NCI-H1436 treated with DMSO at 0.1 percent for 48 hours (cell line): ENCODE data around the gene JAKMIP3.

Experiments
- DNase-seq: peaks from one replicate; lab custom pipeline; 2025; lab: John Stamatoyannopoulos, UW

Gene JAKMIP3

DNA sequence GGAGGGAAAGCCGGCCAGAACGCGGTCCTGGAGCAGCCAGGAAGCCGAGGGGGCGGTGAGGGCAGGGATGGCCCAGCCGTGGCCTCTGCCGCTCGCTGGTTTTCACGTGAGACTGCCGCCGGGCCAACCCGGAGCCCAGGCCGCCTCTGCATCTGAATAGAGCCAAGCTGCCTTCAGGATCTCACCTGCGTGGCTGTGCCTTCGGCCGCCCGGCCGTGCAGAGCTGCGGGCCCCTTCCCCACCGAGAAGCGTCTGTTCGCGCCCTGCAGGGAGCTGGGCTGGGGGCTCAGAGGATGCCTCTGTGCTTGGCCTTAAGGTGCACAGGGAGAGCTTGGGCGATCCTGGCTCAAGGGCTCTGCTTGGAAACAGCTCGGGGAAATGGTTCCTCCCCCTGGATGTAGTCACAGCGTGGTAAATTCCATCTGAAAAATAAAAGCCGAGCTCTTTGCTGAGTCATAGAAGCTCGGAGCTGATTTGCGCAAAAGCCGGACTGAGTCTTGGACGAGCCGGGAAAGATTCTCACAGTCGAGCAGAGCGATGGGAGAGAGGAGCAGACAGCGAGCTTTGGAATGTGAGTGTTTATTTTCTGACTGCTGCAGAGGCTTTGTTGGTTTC is at the start of gene JAKMIP3:
Gene JAKMIP3 (plus strand): TSS at position 456 of the 615 bp plus-strand sequence. CDS start 38,863 bp downstream, outside the sequence.
- DNase-seq = no peak

DNA sequence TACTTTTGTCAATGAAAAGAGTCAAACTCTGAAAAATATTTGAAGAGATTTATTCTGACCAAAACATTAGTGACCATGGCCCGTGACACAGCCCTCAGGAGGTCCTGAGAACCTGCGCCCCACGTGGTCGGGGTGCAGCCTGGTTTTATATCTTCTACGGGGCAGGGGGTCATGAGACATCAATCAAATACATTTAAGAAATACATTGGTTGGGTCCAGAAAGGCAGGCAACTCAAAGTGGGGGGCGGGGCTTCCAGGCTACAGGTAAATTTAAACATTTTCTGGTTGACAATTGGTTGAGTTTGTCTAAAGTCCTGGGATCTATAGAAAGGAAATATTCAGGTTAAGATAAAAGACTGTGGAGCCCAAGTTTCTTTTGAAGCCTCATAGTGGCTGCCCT is 49.2 kb upstream of the JAKMIP3 start:
- DNase-seq = no peak

DNA sequence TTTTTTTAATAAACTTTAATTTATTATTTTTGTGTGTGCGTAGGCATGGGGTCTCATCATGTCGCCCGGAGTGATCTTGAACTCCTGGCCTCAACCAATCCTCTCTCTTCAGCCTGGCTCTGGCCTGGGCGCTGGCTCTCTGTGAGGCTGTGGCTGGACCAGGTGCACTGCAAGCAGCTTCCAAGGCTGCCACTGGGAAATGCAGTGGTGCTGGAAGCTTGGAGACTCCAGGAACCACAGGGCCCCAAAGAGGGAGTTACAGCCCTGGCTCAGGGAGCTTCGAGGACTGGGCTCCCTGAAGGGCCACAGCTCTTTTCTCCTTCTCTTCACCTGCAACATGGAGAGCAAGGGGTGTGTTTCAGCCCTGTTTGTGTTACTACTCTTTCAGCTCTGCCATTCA is 47.3 kb upstream of the JAKMIP3 start:
- DNase-seq = no peak

DNA sequence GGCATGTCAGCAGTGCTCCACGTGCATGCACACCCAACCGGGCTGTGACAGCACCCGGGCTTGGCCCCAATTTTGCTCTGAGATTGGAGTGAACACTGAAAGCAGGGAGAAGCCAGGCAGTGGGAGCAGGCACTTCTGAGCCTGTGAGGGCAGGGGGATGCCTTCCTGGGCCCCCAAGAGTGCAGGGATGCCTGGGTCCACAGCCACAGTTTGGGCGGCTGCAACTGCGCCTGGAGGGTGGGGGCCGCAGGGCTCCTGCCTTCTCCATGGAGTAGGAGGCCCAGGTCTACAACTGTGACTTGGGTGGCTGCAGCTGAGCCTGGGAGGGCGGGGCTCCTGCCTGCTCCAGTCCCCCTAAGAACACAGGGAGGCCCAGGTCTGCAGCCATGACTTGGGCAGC is 46.4 kb upstream of the JAKMIP3 start:
- no peak for DNase-seq

DNA sequence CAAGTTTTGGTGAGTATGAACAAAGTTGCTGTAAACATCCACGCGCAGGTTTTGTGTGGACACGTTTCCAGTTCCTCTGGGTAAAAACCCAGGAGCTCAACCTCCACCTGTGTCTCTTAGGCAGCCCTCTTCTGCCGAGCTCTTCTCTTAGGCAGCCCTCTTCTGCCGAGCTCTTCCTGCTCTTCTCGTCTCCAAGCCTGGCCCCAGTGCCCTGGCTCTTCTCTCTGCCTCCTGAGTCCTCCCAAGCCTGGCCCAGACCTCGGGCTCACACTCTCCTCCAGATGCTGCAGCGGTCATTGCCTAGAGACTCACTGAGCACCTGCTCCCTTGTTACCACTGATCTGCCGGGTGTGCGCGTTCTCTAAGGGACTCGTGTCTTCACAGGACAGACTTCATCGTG is 45.3 kb upstream of the JAKMIP3 start:
- no peak for DNase-seq

DNA sequence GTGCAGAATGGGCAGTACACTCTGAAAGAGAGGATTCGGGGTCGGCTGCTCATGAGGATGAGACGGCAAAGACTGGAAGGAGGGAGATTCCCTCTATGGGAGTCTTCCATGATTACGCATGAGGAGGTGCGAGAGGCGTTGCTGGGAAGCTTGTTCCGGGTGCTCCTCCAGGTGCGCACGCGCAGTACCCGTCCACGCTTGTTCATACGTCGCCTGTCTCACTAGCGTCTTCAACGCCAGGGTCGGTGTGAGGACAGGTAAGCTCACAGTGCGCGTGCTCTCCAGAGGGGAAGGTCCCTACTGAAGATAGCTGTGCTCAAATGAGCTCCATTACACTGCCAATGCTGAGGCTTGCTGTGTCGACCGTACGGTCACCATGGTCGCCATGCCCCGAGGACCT is 44.7 kb upstream of the JAKMIP3 start:
- no peak for DNase-seq

DNA sequence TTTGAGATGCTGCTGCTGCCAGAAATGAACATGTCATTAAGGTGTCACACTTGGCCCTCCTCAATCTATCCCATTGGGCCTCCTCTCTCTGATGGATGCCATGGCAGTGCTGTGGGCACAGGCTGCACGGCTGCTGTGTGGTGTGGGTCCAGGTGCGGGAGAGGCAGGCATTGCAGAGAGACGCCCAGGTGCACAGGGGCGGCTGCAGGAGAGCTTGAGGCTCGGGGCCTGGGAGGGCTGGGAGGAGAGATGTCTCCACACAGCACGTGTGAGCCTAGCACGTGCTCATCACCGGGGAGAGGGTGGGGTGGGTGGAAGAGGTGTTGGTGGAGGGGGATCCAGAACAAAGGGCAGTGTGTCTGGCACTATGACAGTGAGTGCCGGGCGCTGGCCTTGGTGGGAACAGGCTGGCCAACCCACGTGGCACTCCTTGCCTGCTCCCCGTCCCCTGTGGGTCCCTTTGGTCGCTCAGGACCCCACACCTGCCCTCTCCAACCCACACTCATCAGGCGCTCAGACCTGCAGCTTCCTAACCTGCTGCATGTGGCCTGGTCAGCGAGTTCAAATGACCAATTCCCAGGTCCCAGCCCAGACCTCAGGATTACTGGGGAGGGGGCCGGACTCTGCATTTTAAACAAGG is 44.1 kb upstream of the JAKMIP3 start:
- DNase-seq = no peak

DNA sequence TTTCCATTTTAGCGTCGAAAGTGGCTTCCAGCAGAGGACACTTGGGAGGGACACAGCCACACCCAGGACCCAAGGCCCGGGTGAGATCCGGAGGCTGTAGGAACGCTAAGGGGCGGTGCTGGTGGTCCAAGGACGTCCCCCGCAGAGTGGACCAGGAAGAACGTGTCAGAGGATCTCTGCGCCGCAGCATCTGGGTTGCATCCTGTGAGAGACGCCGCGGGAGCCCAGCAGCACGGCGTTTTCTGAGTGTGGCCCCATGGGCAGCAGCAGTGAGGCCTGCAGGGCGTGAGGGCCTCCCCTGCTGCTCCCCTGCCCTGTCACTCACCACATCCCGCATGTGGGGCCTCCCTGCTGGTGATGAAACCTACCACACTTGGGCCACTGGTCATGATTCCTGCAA is 43.5 kb upstream of the JAKMIP3 start:
- no peak for DNase-seq

DNA sequence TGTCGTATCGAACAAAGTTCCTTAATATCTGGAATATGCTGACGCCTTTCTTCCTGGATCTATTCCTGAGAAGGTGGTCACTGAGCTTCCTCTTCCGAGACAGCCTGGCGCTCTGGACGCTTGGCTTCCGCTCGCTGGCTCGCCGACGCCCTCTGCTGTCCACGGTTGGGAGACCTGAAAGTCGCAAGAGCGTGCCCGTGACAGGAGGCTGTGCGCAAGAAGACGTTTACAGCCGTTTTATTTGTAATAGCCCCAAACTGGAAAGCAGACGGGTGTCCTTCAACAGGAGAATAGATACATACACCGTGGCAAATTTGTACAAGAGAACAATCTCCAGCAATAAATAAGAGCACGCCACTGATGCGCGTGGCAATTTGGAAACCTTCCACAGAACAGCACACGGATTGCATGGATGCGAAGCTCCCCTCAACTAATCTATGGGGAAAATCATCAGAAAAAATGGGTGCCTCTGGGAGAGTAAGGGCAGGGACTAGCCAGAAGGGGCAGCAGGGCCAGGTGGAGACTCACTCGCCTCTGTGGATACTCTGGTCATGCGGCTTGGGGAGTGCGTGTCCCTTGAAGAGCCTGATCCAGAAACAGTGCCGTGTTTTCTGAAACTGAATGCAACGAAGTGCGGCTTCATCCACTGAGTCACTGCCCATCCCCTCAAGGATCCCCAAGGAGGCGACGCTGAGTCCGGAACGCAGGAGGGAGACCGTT is 42.5 kb upstream of the JAKMIP3 start:
- DNase-seq = peak; percentile 40

DNA sequence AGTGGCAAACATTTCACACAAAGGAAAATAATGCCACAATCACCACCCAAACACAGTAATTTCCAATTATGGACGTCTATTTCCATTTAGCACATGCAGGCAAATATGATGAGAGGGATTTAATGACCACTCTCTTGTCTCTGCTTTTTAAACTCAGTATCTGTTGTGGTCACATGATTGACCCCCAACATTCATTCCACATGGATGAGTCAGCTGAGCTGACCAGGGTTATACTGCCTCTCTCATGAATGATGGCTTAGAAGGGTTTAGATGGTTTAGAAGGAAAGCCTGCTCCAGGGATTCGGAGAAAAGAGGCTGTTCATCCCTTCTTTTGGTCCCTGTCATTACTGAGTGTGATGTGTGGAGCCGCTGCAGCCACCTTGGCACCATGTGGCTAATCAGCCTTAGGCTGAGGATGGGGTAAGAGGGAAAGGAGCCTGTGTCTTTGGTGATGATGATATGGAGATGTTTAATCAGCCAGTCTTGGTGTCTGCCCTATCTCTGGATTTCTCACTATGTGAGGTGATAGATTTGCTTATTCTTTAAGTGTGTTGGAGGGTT is 38.2 kb upstream of the JAKMIP3 start:
- no peak for DNase-seq

DNA sequence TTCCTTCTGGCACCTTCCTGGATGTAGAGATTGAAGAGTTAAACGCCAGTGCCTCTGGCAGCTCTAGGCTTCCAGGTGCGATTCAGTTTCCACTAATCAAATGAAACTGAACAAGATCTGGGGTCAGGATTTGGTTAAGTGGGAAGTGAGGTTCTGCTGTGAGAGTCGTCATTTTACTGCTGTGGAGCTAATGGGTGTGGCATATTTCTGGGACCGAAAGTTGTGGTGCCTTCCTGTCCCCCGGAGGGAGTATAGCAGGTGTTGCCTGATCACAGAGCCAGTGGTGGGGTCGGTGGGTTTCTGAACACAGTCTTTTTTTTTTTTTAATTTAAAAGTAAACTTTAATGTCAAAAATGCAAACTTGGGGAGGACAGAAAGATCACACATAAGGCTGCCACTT is 37.0 kb upstream of the JAKMIP3 start:
- no peak for DNase-seq

DNA sequence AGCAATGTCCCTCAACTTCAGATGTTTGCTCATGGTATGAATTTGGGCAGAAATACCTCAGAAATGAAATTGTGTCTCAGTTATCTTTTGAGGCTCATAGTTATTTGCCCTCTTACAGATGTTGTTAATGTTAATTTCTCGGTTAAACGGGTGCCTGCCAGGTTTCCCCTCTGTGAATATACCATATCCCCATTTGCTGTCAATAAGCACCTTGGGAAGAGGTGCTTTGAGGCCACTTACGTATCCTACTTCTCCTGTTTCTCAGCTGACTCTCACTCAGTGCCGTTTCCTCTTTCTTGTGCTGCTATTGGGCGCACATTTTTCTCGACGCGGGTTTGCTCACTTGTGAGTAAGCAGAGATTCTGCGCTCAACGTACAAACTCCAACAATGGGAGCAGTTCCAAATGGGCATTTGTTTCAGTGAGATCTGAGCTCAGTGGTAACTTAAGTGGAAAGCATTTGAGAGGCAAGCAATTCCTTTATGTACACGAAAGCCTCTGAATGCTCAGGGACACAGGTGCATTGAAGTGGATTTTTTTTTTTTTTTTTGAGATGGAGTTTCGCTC is 34.8 kb upstream of the JAKMIP3 start:
- peak; percentile 29 for DNase-seq

DNA sequence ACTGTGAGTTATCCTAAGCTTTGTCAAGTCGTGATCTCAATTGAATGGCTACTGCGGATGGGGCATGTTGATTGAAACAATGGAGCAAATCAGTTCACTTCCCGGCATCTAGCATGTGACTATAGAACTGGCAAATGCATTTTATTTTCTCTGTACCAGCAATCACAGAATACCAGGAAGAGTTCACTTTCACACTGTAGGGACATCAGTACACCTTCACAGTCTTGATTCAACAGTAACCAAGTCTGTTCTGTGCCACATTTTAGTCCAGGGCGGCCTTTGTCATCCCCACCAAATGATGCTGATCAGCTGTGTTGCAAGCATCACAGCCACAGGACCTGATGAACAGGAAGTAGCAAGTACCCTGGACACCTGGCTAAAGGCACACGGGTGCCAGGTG is 32.1 kb upstream of the JAKMIP3 start:
- DNase-seq = no peak

DNA sequence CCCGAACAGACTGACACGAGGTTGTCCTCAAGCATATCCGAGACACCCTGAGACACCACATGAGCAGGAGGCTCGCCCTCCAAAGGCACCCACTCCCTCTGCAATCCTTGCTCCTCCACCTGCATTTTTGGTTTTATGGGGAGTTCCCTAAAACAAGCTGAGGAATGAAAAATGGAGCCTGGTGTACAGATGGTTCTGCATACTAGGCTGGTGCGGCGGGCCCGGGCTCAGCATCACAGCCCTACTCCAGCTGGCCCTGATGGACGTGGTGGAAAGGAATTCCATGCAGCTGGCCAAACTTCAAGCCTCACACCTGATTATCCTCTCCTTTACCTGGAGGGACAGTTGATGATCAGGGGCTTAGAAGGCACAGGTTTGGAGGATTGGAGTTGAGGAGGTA is 30.3 kb upstream of the JAKMIP3 start:
- DNase-seq = no peak

DNA sequence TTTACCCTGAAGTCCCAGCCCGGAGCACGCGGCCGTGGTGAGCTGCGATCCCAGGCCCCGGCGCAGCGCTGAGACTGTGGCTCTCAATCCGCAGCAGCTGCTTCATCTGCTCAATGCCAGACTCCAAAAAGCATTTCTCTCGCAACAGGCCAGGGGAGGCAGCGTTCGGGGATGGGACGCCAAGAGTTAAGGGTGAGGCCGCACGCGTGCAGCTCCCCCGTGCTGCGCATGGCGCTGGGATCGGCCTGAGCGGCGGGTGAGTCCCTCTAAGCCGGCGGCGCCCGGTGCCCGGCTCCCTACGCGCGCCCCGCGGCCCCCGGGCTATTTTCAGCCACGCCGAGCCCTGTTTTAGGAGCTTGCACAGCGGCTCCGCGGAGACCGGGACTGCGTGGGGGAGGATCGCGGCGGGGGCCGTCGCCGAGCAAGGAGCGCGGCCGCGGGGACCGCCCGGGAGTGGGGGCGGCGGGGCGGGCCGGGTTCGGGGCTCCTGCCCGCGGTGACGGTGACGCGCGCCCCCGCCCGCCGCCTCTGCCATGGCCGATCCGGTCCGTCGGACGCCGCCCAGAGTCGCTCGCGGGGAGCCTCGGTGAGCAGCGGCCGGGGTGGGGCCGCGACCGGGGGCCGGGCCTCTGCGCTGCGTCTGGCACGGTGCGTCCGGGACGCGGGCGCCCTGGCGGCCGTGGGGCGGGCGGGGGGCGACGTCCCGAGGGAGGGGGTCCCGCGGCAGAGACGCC is 29.4 kb upstream of the JAKMIP3 start:
- no peak for DNase-seq

DNA sequence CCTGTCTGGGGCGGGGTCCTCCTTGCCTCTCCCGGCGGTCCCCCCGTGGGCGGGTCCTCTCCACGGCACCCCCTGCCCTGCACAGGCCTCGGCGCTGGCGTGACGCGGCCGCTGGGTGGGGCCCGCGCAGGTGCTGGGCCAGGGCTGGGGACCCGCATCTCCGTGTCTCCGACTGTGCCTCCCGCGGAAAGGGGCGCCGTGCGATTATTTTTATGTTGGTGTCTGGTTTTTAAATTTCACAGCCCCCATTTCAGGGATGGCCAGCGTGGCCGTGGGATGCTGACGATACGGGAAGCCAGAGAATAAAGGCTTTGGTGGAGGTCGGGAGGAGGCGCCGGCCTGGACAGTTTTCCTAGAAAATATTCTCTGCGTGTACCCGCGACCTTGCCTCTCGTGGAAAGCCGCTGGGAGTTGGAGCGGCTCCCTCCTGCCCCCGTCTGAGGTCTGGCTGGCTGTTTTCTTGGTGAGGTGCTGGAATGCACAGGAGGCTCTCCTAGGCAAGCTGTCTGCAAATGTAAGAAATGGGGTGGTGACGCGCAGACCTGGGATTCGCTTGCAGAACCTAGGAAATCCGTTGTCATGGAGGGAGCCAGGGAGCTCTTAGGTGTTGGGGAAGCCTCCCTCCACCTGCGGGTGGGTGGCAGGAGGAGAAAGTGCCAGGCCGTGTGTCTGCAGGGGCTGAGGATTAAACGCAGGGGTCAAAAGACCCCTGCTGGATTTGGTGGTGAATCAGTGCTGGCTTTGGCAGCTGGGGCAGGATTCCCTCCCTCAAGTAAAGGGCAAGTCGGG is 28.7 kb upstream of the JAKMIP3 start:
- DNase-seq = no peak

DNA sequence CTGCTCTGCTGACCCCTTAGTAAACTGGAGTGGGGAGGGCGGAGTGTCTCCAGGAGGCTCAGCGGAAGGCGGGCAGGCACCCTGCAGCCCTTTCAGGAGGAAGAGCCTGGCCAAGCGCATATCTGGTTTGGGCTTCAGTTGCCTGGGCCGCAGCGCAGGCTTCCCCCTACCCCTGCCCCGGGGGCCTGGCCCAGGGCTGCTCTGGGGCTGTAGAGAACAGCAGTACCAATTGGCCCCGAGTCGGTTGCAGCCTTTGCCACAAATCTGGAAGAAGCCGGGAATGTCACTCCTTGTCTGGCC is 28.1 kb upstream of the JAKMIP3 start:
- no peak for DNase-seq

DNA sequence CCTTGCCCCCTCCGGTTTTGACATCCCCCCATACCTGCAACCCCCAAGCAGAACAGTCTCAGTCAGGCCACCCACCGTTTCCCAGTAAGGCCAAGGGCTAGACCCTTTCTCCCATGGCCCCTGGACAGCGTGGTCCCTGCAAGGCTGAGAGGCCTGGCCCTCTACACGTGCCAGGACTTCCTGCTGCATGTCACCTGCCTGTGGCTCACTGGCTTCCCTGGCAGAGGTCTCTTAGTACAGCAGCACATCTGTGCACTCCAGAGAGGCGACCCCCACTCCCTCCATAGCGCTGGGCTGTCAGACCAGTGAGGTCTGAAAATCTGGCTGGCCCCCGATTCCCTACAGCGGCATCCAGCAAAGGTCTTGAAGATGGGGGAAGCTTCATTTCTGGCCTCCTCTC is 26.4 kb upstream of the JAKMIP3 start:
- no peak for DNase-seq

DNA sequence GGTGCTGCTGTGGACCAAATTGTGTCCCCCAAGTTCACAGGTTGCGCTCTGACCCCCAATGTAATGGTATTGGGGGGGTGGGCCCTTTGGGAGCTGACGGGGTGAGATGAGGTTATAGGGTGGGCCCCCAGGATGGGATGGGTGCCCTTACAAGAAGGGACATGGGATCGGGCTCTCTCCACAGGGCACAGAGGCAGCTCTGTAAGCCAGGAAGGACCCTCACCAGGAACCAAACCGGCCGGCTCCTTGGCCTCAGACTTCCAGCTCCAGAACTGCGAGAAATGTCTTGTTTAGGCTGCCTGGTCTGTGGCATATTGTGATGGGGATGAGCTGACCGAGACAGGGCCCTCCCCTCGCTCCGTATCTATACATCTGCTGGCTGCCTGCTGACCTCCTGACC is 25.7 kb upstream of the JAKMIP3 start:
- DNase-seq = no peak

DNA sequence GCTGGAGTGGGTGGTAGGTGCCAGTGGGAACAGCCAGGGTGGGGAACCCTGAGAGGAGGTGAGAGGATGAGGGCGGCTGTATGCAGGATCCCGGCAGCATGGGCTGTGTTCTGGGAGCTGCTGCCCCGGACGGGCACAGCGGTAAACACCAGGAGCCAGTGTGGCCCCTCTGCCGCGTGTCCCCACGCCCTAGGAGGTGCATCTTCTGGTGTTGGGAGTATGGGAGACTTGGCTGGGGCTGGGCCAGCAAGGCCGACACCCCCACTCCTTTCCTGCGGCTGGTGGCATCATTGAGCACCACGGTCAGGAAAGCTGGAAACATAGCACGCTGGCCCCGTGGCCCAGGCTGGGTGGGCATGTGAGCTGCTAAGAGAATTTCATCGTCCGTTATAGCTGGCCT is 24.4 kb upstream of the JAKMIP3 start:
- DNase-seq = no peak

DNA sequence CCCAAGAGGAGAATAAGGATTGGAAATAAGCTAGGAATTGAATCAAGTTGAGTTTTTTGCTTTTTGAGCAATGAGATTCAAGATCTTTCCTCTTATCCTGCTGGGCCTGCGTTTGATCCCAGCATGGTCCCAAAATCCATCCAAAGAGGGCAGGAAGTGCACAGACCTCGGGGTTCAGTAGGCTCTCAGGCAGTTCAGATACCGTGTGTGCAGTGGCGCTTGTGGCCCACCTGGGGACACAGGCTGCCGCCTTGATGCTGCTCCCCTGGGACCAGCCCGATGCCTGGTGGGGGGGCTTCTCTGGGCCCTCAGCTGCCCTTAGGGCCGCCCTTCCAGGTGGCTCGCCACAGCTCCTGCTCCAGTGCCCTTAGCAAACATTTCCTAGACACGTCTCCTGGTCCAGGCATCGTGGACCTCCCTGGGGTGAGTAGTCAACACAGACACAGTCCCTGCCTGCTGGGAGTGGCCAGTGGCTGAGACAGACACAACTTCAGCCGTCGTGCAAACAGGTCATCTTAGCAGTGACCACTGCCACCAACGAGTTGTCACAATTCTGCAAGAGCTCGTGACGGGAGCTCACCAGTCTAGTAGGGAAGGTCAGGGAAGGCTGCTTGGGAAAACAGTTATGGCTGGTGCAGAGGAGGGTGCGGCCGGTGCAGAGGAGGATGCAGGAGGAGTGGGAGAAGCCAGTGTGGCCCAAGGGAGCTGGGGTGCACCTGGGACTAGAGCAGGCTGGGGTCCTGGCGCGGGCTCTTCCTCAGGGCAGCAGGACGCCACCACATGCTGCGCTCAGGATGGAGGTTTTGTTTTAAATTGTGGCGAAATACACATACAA is 21.7 kb upstream of the JAKMIP3 start:
- DNase-seq = no peak
